Epidermal melanocyte (primary cell): ENCODE results near the gene ARHGAP12.
"Not testable (repeated sequence)": the region's sequence is repeated elsewhere in the genome, so short reads cannot be mapped to it uniquely, and the experiment has no call there.

Source experiments
- DNase-seq: peaks from one replicate; pipeline ENCODE4 v3.0.0; 2011; ENCODE audit warnings: low spot score; ENCODE audit not compliant: insufficient read length

The ARHGAP12 gene

GRCh38 chr10:31771331-31771831 lies 157.2 kb downstream of the ARHGAP12 start:
- no peak for DNase-seq

GRCh38 chr10:31770307-31770902 lies 158.2 kb downstream of the ARHGAP12 start:
- DNase-seq: no peak

GRCh38 chr10:31769564-31769963 lies 159.1 kb downstream of the ARHGAP12 start:
- DNase-seq: no peak

DNA sequence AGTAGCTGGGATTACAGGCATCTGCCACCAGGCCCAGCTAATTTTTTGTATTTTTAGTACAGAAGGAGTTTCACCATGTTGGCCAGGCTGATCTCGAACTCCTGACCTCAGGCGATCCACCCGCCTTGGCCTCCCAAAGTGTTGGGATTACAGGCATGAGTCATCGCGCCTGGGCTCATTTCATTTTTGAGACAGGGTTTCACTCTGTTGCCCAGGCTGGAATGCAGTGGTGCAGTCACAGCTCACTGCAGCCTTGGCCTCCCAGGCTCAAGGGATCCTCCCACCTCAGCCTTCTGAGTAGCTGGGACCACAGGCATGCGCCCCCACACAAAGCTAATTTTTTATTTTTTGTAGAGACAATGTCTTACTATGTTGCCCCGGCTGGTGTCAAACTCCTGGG lies 159.7 kb downstream of the ARHGAP12 start:
- DNase-seq: not testable (repeated sequence)

- DNase-seq: no peak
These were observed 160.2 kb downstream of the ARHGAP12 start for GRCh38 chr10:31768467-31768866.

- DNase-seq: no peak
These were observed 163.1 kb downstream of the ARHGAP12 start for GRCh38 chr10:31765541-31765940.

DNA sequence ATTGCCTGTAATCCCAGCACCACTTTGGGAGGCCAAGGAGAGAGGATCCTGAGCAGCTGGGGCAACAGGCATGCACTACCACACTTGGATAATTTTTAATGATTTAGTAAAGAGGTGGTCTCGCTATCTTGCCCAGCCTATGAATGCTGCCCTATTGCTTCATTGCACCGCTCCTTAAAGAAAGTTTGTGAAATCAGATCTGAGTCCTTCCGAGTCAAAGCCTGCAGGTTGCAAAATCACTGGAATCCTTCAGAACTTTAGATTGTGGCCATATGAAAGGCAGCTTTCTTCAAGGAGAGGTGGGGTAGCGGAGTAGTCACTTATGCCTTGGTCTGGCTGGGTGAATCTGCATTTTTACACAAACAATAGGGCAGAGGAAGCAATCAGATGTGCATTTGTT lies 166.3 kb downstream of the ARHGAP12 start:
- DNase-seq: no peak

GRCh38 chr10:31761156-31761555 lies 167.5 kb downstream of the ARHGAP12 start:
- DNase-seq: no peak

- DNase-seq: no peak
These were observed 168.0 kb downstream of the ARHGAP12 start for GRCh38 chr10:31760674-31761081.

GRCh38 chr10:31759799-31760626 lies 168.6 kb downstream of the ARHGAP12 start:
- peak; percentile 96 for DNase-seq

GRCh38 chr10:31759124-31759798 lies 169.4 kb downstream of the ARHGAP12 start:
- DNase-seq: no peak

GRCh38 chr10:31758495-31758894 lies 170.1 kb downstream of the ARHGAP12 start:
- DNase-seq: no peak

- DNase-seq: no peak
These were observed 170.8 kb downstream of the ARHGAP12 start for GRCh38 chr10:31757831-31758230.

DNA sequence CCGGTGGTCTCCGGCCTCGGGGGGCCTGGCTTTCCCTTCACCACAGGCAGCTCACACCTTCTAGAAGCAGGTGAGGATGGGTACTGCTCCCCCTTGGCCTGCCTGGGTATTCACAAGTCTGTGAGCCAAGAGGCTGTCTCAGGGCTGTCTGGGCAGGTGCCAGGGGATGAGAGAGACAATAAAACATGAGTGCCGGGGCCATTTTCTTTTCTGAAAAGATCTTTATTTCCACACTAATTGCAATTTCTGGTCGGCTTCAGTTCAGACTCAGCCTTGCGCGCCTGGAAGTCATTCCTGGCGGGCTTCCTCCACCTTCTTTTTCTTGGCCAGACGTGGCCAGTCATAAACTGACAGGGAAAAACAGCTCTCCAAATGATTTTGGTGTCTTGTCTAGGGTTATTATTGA lies 171.2 kb downstream of the ARHGAP12 start:
- DNase-seq: no peak

DNA sequence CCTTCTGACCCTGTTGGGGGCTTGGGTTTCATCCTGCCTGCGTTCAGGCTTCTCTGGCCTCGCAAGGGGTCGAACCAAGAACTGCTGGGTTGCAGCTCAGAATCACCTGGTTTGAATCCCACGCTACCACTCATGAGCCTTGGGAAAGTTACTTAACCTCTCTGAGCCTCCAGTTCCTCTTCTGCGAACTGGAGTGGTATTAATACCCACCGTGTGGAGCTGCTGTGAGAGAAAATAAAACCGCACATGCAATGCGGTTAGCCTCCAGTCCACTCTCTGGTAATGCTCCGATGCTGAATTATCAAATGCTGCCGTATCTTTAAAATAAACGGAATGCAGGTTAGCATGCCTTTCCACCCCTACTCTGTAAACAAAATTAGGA lies 171.9 kb downstream of the ARHGAP12 start:
- DNase-seq: no peak

DNA sequence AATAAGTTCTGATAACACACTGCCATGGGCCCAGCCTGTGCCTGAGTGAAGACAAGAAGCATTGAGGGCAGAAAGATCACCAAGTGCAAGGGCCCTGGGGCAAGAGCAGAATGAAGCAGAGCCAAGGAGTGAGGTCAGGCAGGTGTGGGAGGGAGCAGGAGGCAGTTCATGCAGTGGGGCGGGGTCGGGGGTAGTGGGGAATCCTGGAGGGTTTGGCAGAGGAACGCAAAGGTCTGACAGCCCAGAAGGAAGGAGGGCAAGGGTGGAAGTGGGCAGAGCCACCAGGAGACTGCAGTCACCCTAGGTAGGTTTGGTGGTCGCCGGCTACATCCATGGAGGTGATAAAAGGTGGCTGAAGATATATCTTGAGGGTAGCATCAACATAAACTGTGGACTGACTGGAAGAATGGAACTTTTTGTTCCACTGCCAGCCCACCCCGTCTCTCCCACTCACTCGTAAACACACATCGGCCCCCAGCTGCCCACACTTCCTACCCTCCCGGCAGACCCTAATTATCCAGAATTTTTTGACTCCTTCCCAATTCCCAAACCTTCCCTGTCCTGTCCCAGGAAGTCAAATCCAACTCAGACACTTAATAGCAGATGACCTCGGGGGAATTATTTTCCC lies 172.4 kb downstream of the ARHGAP12 start:
- DNase-seq: no peak
